Superior temporal gyrus (tissue), 1 donor: Measurements from ENCODE around the gene NCOA3.

Experiments
- DNase-seq: peaks from one replicate; pipeline ENCODE4 v3.0.0-alpha.2; 2016; ENCODE audit errors: extremely low spot score

The NCOA3 gene

GRCh38 chr20:47664744-47665143 is 163.1 kb downstream of the NCOA3 start:
- no peak for DNase-seq

- DNase-seq, result no peak
These were observed 163.7 kb downstream of the NCOA3 start for GRCh38 chr20:47665221-47665991.

- no peak for DNase-seq
These were observed 164.6 kb downstream of the NCOA3 start for GRCh38 chr20:47666304-47666703.

- no peak for DNase-seq
These were observed 165.4 kb downstream of the NCOA3 start for GRCh38 chr20:47667086-47667485.

GRCh38 chr20:47667531-47668312 is 166.0 kb downstream of the NCOA3 start:
- no peak for DNase-seq

- DNase-seq, result no peak
These were observed 166.8 kb downstream of the NCOA3 start for GRCh38 chr20:47668313-47669151.

- DNase-seq, result no peak
These were observed 167.4 kb downstream of the NCOA3 start for GRCh38 chr20:47669152-47669425.

- DNase-seq, result no peak
These were observed 167.8 kb downstream of the NCOA3 start for GRCh38 chr20:47669489-47669888.

GRCh38 chr20:47669927-47670890 is 168.5 kb downstream of the NCOA3 start:
- no peak for DNase-seq

- DNase-seq, result no peak
These were observed 169.2 kb downstream of the NCOA3 start for GRCh38 chr20:47670913-47671312.

GRCh38 chr20:47672166-47672565 is 170.5 kb downstream of the NCOA3 start:
- no peak for DNase-seq

- no peak for DNase-seq
These were observed 171.4 kb downstream of the NCOA3 start for GRCh38 chr20:47672886-47673670.

GRCh38 chr20:47673671-47673955 is 171.9 kb downstream of the NCOA3 start:
- no peak for DNase-seq

GRCh38 chr20:47674145-47674544 is 172.5 kb downstream of the NCOA3 start:
- DNase-seq, result no peak

GRCh38 chr20:47674686-47675085 is 173.0 kb downstream of the NCOA3 start:
- no peak for DNase-seq

- DNase-seq, result no peak
These were observed 173.8 kb downstream of the NCOA3 start for GRCh38 chr20:47675190-47676142.

GRCh38 chr20:47676219-47676721 is 174.6 kb downstream of the NCOA3 start:
- no peak for DNase-seq

GRCh38 chr20:47676912-47677634 is 175.4 kb downstream of the NCOA3 start:
- DNase-seq, result no peak
